Right lobe of liver (tissue), 4 donors: ENCODE results near the gene CLEC6A.

ENCODE experiments used
- POLR2A ChIP-seq: fragments of 450-650 bp; IDR thresholded peaks from one replicate; pipeline ENCODE4 v1.6.1; 2017; ENCODE audit warnings: antibody characterized with exemption, mild to moderate bottlenecking
- TF ChIP-seq, protein P1 (sequence below), 4 donors: fragments of 200-600 bp in 3 of 4; fragments of 450-650 bp in 1 of 4; IDR thresholded peaks; one replicate each; pipeline versions ENCODE4 v1.5.1 to v1.8.0; 2016 to 2022; ENCODE audit warnings: antibody characterized with exemption in 4 of 4, mild to moderate bottlenecking in 2 of 4
- donor health status: DM: no; HTN: no; CAD: no.
- donor health status: DM: no; HTN: no; CAD: no.
- donor health status: DM: no; HTN: yes; CAD: no.

DNA sequence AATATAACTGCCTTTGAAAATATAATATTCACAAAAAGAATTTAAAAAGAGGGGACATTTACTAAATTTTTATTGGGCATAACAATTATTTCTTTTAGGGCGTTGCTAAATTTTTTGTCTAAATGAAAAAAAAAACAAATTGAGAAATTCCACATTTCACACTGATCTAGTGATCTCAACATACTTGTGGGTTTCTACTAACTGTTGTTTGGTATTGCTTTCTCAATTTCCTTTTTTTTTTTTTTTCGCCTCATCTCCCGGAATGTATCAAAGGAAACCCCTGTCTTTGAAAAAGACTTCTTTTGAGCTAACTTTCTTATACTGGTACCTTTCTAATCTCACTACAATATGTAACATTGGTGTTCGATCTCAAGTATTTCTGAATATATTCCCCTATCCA is 57.5 kb downstream of the CLEC6A start, which contains the start of gene CLEC4D:
- no peak for TF ChIP-seq POLR2A
- TF ChIP-seq, protein P1, sequence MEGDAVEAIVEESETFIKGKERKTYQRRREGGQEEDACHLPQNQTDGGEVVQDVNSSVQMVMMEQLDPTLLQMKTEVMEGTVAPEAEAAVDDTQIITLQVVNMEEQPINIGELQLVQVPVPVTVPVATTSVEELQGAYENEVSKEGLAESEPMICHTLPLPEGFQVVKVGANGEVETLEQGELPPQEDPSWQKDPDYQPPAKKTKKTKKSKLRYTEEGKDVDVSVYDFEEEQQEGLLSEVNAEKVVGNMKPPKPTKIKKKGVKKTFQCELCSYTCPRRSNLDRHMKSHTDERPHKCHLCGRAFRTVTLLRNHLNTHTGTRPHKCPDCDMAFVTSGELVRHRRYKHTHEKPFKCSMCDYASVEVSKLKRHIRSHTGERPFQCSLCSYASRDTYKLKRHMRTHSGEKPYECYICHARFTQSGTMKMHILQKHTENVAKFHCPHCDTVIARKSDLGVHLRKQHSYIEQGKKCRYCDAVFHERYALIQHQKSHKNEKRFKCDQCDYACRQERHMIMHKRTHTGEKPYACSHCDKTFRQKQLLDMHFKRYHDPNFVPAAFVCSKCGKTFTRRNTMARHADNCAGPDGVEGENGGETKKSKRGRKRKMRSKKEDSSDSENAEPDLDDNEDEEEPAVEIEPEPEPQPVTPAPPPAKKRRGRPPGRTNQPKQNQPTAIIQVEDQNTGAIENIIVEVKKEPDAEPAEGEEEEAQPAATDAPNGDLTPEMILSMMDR (IDR thresholded peaks at IDR 0.05): no peak
